ENCODE results near the gene SLC25A36.

Gene SLC25A36

DNA sequence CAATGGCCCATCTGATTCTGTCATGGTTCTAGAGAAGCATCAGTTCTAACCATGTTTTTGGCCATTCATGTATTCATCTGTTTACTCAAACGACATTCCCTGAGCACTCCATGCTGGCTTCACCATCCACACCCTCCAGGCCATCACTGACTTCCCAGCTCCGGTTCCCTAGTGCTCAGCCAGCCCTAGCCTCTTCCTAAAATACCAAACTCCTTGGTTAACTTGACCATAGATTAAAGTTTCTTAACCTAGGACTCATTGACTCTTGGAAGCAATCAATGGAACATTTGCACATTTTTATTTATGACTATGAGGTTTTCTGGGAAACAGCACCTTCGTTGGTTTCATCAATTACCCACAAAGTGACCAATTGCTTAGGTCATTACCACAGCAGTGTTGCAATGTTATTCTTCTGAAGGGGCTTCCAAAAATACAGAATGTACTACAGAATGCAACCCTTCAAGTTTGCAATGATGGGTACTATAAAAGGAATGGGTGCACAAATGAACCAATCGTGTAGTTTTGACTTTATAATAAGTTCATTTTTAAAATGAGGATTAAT is 27.2 kb upstream of the SLC25A36 start:
- Histone ChIP-seq H3F3A (ENCODE audit: control insufficient read depth, insufficient read depth) (no peaks in the 10 kb centered on the region), H3K36me3 (ENCODE audit: control insufficient read depth, low read length) (no peaks in the 10 kb centered on the region), H3K27me3 (ENCODE audit: control insufficient read depth, low read length) (peaks cover 5% of the 10 kb centered on the region; the same call in 1 of the 2 replicates), H3K9me2 (replicated peaks; ENCODE audit: control insufficient read depth, low read length) (no peaks in the 10 kb centered on the region), H3K27ac (ENCODE audit: low read depth, low read length) (no peak overlapping the region), H3K4me1 (ENCODE audit: control insufficient read depth, low read length) (no peaks in the 10 kb centered on the region), H3K79me2 (ENCODE audit: control insufficient read depth, low read length) (no peaks in the 10 kb centered on the region), H3K4me3 (ENCODE audit: low read length) (no peak overlapping the region), H3K9me3 (ENCODE audit: control insufficient read depth, insufficient read depth, low read length) (no peaks in the 10 kb centered on the region), H3K4me2 (ENCODE audit: low read length) (no peak overlapping the region), H4K20me1 (ENCODE audit: control insufficient read depth, insufficient read depth, low read depth, low read length) (no peaks in the 10 kb centered on the region)
- TF ChIP-seq, protein P1, sequence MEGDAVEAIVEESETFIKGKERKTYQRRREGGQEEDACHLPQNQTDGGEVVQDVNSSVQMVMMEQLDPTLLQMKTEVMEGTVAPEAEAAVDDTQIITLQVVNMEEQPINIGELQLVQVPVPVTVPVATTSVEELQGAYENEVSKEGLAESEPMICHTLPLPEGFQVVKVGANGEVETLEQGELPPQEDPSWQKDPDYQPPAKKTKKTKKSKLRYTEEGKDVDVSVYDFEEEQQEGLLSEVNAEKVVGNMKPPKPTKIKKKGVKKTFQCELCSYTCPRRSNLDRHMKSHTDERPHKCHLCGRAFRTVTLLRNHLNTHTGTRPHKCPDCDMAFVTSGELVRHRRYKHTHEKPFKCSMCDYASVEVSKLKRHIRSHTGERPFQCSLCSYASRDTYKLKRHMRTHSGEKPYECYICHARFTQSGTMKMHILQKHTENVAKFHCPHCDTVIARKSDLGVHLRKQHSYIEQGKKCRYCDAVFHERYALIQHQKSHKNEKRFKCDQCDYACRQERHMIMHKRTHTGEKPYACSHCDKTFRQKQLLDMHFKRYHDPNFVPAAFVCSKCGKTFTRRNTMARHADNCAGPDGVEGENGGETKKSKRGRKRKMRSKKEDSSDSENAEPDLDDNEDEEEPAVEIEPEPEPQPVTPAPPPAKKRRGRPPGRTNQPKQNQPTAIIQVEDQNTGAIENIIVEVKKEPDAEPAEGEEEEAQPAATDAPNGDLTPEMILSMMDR (IDR thresholded peaks at IDR 0.05; ENCODE audit: low read depth, low read length, poor library complexity, severe bottlenecking), result no peak
- TF ChIP-seq EZH2phosphoT487 (IDR thresholded peaks at IDR 0.05; ENCODE audit: borderline replicate concordance, low read length), result no peak

DNA sequence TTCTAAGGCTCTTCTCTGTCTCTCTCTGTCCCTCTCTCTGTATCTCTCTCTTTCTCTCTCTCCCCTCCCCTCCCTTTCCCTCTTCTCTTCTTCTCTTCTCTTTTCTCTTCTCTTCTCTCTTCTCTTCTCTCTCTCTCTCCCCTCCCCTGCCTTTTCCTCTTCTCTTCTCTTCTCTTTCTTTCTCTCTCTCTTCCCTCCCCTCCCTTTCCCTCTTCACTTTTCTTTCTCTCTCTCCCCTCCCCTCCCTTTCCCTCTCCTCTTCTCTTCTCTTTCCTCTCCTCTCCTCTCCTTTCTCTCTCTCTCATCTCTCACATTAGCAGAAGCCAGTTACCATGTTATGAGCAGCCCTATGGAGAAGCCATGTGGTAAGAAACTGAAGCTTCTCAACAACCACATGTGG is 25.0 kb upstream of the SLC25A36 start:
- TF ChIP-seq, protein P1 (IDR thresholded peaks at IDR 0.05; ENCODE audit: low read depth, low read length, poor library complexity, severe bottlenecking), result no peak
- H3F3A ChIP-seq (ENCODE audit: control insufficient read depth, insufficient read depth), result no peaks in the 10 kb centered on the region
- peaks cover 3% of the 10 kb centered on the region for H3K4me1 ChIP-seq (ENCODE audit: control insufficient read depth, low read length)
- H3K27me3 ChIP-seq (ENCODE audit: control insufficient read depth, low read length), result peaks cover 5% of the 10 kb centered on the region; the same call in 1 of the 2 replicates
- no peaks in the 10 kb centered on the region for H3K9me2 ChIP-seq (replicated peaks; ENCODE audit: control insufficient read depth, low read length)
- no peaks in the 10 kb centered on the region for H3K36me3 ChIP-seq (ENCODE audit: control insufficient read depth, low read length)
- H3K4me3 ChIP-seq (ENCODE audit: low read length), result no peak overlapping the region
- no peaks in the 10 kb centered on the region for H3K79me2 ChIP-seq (ENCODE audit: control insufficient read depth, low read length)
- no peaks in the 10 kb centered on the region for H3K9me3 ChIP-seq (ENCODE audit: control insufficient read depth, insufficient read depth, low read length)
- H3K27ac ChIP-seq (ENCODE audit: low read depth, low read length), result no peak overlapping the region
- no peak overlapping the region for H3K4me2 ChIP-seq (ENCODE audit: low read length)
- no peaks in the 10 kb centered on the region for H4K20me1 ChIP-seq (ENCODE audit: control insufficient read depth, insufficient read depth, low read depth, low read length)

DNA sequence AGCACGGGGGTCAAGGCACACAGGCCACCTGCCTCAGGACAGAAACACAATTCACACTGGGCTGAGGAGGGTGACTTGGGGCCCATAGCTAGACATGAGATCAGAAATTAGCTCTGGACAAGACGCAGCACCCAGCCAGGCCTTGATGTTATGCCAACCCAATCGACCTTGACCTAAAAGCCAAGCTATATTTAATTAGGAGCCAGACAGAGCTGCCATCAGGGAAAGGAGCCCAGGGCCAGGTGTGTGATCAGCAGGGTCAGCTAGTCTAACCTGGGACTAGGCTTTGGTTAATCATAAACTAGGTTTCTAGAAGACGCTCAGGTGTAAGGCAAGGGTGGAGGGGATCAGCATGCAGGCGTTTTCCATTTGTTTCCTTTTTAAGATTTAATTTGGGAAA is 23.9 kb upstream of the SLC25A36 start:
- Histone ChIP-seq H3K4me2 (ENCODE audit: low read length) (no peak overlapping the region), H3K9me2 (replicated peaks; ENCODE audit: control insufficient read depth, low read length) (no peaks in the 10 kb centered on the region), H3K36me3 (ENCODE audit: control insufficient read depth, low read length) (no peaks in the 10 kb centered on the region), H4K20me1 (ENCODE audit: control insufficient read depth, insufficient read depth, low read depth, low read length) (no peaks in the 10 kb centered on the region), H3K4me1 (ENCODE audit: control insufficient read depth, low read length) (peaks cover 10% of the 10 kb centered on the region), H3K4me3 (ENCODE audit: low read length) (no peak overlapping the region), H3K79me2 (ENCODE audit: control insufficient read depth, low read length) (no peaks in the 10 kb centered on the region), H3K27ac (ENCODE audit: low read depth, low read length) (no peak overlapping the region), H3F3A (ENCODE audit: control insufficient read depth, insufficient read depth) (no peaks in the 10 kb centered on the region), H3K9me3 (ENCODE audit: control insufficient read depth, insufficient read depth, low read length) (no peaks in the 10 kb centered on the region), H3K27me3 (ENCODE audit: control insufficient read depth, low read length) (peaks cover 5% of the 10 kb centered on the region; the same call in 1 of the 2 replicates)
- TF ChIP-seq, protein P1 (IDR thresholded peaks at IDR 0.05; ENCODE audit: low read depth, low read length, poor library complexity, severe bottlenecking), result no peak
- no peak for TF ChIP-seq EZH2phosphoT487 (IDR thresholded peaks at IDR 0.05; ENCODE audit: borderline replicate concordance, low read length)

Measured in DOHH2 (cell line).